IMR-90 (cell line): ENCODE results near the gene AQP6. TPM values are rescaled to one million over a fixed set of nuclear protein-coding genes. Genes with fewer than 3 reads are reported as not detected.

ENCODE experiments used
- ATAC-seq: fragments of 200-7000 bp; cut with Tn5 transposase; 2 replicates; pipeline ENCODE4 v1.9.1; 2020; ENCODE audit warnings: low read depth, mild to moderate bottlenecking, moderate library complexity
- BruUV-seq: library from RNA; stranded (reverse); fragments of 400-500 nt; replicated peaks from 2 replicates; lab custom pipeline; 2021; lab: Mats Ljungman, UMichigan
- CTCF ChIA-PET: fragments of 300-600 bp; formaldehyde crosslinking; extraction: SDS; loops from one replicate; lab custom pipeline; 2021; ENCODE audit warnings: antibody characterized with exemption; lab: Yijun Ruan, JAX
- POLR2A ChIA-PET: fragments of 300-600 bp; sonication (Branson Sonifier 250); formaldehyde crosslinking; loops from one replicate; lab custom pipeline; 2022; ENCODE audit warnings: antibody characterized with exemption; ENCODE audit not compliant: unreplicated experiment; lab: Charles Lee
- DNase-seq: peaks from one replicate; pipeline ENCODE4 v3.0.0; 2013
- H2AFZ ChIP-seq: replicated peaks from 2 replicates; pipeline ENCODE3; 2013; ENCODE audit warnings: low read length, mild to moderate bottlenecking; ENCODE audit not compliant: poor library complexity
- H2AK5ac ChIP-seq: 2 replicates; pipeline ENCODE4 v1.6.1; 2013; ENCODE audit warnings: low read depth, low read length, inconsistent platforms
- H2AK9ac ChIP-seq: replicated peaks from 2 replicates; pipeline ENCODE3; 2013; ENCODE audit warnings: mild to moderate bottlenecking, low read depth, low read length, moderate library complexity; ENCODE audit not compliant: poor library complexity
- H2BK120ac ChIP-seq: 2 replicates; pipeline ENCODE4 v1.6.1; 2013; ENCODE audit warnings: low read depth, low read length, inconsistent platforms
- H2BK15ac ChIP-seq: 3 replicates; pipeline ENCODE4 v1.6.1; 2013; ENCODE audit warnings: low read depth, low read length, inconsistent platforms
- H2BK20ac ChIP-seq: 2 replicates; pipeline ENCODE4 v1.6.1; 2013; ENCODE audit warnings: low read depth, mild to moderate bottlenecking, inconsistent platforms, low read length, moderate library complexity
- H2BK5ac ChIP-seq: 2 replicates; pipeline ENCODE4 v1.6.1; 2013; ENCODE audit warnings: mild to moderate bottlenecking, low read depth, low read length, inconsistent platforms; ENCODE audit not compliant: poor library complexity, severe bottlenecking
- H3K14ac ChIP-seq: replicated peaks from 2 replicates; pipeline ENCODE4 v1.6.1; 2013; ENCODE audit warnings: low read depth, low read length, inconsistent platforms
- H3K18ac ChIP-seq: 2 replicates; pipeline ENCODE4 v1.6.1; 2013; ENCODE audit warnings: low read depth, low read length, control low read depth
- H3K23ac ChIP-seq: 2 replicates; pipeline ENCODE4 v1.6.1; 2013; ENCODE audit warnings: low read depth, low read length, inconsistent platforms
- H3K27ac ChIP-seq: 2 replicates; pipeline ENCODE4 v1.5.1; 2013; ENCODE audit warnings: mild to moderate bottlenecking, control low read depth, low read length; ENCODE audit not compliant: insufficient read depth
- H3K27me3 ChIP-seq: 2 replicates; pipeline ENCODE4 v1.6.1; 2013; ENCODE audit warnings: low read length; ENCODE audit not compliant: control insufficient read depth, insufficient read depth
- H3K36me3 ChIP-seq: 2 replicates; pipeline ENCODE4 v1.6.1; 2013; ENCODE audit warnings: low read length, mixed read lengths; ENCODE audit not compliant: control insufficient read depth, insufficient read depth
- H3K4ac ChIP-seq: 2 replicates; pipeline ENCODE4 v1.6.1; 2013; ENCODE audit warnings: low read depth, low read length, inconsistent platforms
- H3K4me1 ChIP-seq: 2 replicates; pipeline ENCODE4 v1.6.1; 2013; ENCODE audit warnings: low read length, mixed read lengths; ENCODE audit not compliant: control insufficient read depth, insufficient read depth
- H3K4me2 ChIP-seq: 2 replicates; pipeline ENCODE4 v1.6.1; 2013; ENCODE audit warnings: low read depth, mild to moderate bottlenecking, control low read depth, low read length, moderate library complexity
- H3K4me3 ChIP-seq: 2 replicates; pipeline ENCODE4 v1.5.1; 2013; ENCODE audit warnings: low read depth, mild to moderate bottlenecking, control low read depth, low read length, moderate library complexity; ENCODE audit not compliant: insufficient read depth
- H3K56ac ChIP-seq: 2 replicates; pipeline ENCODE4 v1.6.1; 2013; ENCODE audit warnings: low read length, inconsistent platforms; ENCODE audit not compliant: insufficient read depth; ENCODE audit errors: extremely low read depth
- H3K79me1 ChIP-seq, 2 experiments: 2 replicates each; pipeline ENCODE4 v1.6.1; 2013; ENCODE audit warnings: low read length in 2 of 2, inconsistent platforms in 1 of 2, low read depth in 1 of 2
- H3K9ac ChIP-seq: 2 replicates; pipeline ENCODE4 v1.6.1; 2013; ENCODE audit warnings: low read depth, low read length, control low read depth
- H3K9me1 ChIP-seq: 2 replicates; pipeline ENCODE4 v1.6.1; 2013; ENCODE audit warnings: low read length, inconsistent platforms; ENCODE audit not compliant: insufficient read depth
- H3K9me3 ChIP-seq: 2 replicates; pipeline ENCODE4 v1.6.1; 2013; ENCODE audit warnings: low read length; ENCODE audit not compliant: control insufficient read depth, insufficient read depth
- H4K20me1 ChIP-seq: 2 replicates; pipeline ENCODE4 v1.6.1; 2013; ENCODE audit warnings: low read length, inconsistent platforms; ENCODE audit not compliant: insufficient read depth
- H4K5ac ChIP-seq: 2 replicates; pipeline ENCODE4 v1.6.1; 2013; ENCODE audit warnings: mild to moderate bottlenecking, low read depth, low read length, control low read depth
- H4K8ac ChIP-seq, 2 experiments: 2 replicates each; pipeline ENCODE4 v1.6.1; 2013; ENCODE audit warnings: low read depth in 2 of 2, low read length in 2 of 2, control low read depth in 1 of 2, inconsistent platforms in 1 of 2
- H4K91ac ChIP-seq: 2 replicates; pipeline ENCODE4 v1.6.1; 2013; ENCODE audit warnings: low read depth, low read length, inconsistent platforms; ENCODE audit not compliant: insufficient read depth
- BHLHE40 ChIP-seq: fragments of 150-350 bp; IDR thresholded peaks from 2 replicates; pipeline ENCODE4 v1.6.1; 2016; ENCODE audit warnings: mild to moderate bottlenecking, low read depth, low read length
- CHD1 ChIP-seq: IDR thresholded peaks from 2 replicates; pipeline ENCODE4 v1.6.1; 2012; ENCODE audit warnings: low read depth, low read length, improper control_type of control experiment
- MAZ ChIP-seq: IDR thresholded peaks from 2 replicates; pipeline ENCODE4 v1.6.1; 2012; ENCODE audit warnings: low read depth, mild to moderate bottlenecking, low read length, improper control_type of control experiment, moderate library complexity, borderline replicate concordance
- POLR2A ChIP-seq: IDR thresholded peaks from 2 replicates; pipeline ENCODE4 v1.6.1; 2012; ENCODE audit warnings: mild to moderate bottlenecking, low read depth, low read length
- RCOR1 ChIP-seq: IDR thresholded peaks from 2 replicates; pipeline ENCODE4 v1.6.1; 2012; ENCODE audit warnings: mild to moderate bottlenecking, low read length, improper control_type of control experiment; ENCODE audit not compliant: insufficient replicate concordance
- RFX5 ChIP-seq: IDR thresholded peaks from 2 replicates; pipeline ENCODE4 v1.8.0; 2012; ENCODE audit warnings: low read depth, mild to moderate bottlenecking, low read length, moderate library complexity
- SMC3 ChIP-seq: fragments of 150-350 bp; IDR thresholded peaks from 2 replicates; pipeline ENCODE4 v1.6.1; 2016; ENCODE audit warnings: low read depth, mild to moderate bottlenecking, antibody characterized with exemption, low read length, moderate library complexity
- WGBS, 2 experiments: methylation state at CpG; one replicate each; pipeline versions ENCODE4 v1.1.5 to v1.1.7; 2013; ENCODE audit warnings: missing lambda C conversion rate in 2 of 2; ENCODE audit not compliant: insufficient read length in 1 of 2; ENCODE audit errors: extremely low coverage in 2 of 2; 5-methylcytosine and 5-hydroxymethylcytosine counted together
- dilution Hi-C: fragments of 300-500 bp; cut with HindIII; formaldehyde crosslinking; loops from one replicate; pipeline ENCODE4 v1.14.3; 2018; ENCODE audit warnings: low sequenced_read_pairs; ENCODE audit not compliant: unreplicated experiment
- in situ Hi-C: fragments of 300-500 bp; cut with MboI; formaldehyde crosslinking; loops from 3 replicates; pipeline ENCODE4 v1.14.3; 2019; ENCODE audit warnings: low sequenced_read_pairs, inconsistent platforms, mixed read lengths
- intact Hi-C: fragments of 100-400 bp; cut with micrococcal nuclease; formaldehyde crosslinking; loops from 2 replicates; pipeline ENCODE4 v1.10.0; 2022
- polyA plus RNA-seq, 3 experiments: library from polyadenylated mRNA; depleted of rRNA; stranded (reverse); fragments of >200 nt; gene quantifications; 2 replicates each; pipeline ENCODE4 v1.2.3, GENCODE V29; 2012; ENCODE audit warnings: low replicate concordance in 1 of 3
- total RNA-seq: library from RNA; depleted of rRNA; stranded (reverse); fragments of >200 nt; gene quantifications from 2 replicates; pipeline ENCODE4 v1.2.3, GENCODE V29; 2012

AQP6 gene
- total and polyA plus RNA-seq, 2 of the 4 experiments (the other 2 are of a cell fraction) = not detected

DNA sequence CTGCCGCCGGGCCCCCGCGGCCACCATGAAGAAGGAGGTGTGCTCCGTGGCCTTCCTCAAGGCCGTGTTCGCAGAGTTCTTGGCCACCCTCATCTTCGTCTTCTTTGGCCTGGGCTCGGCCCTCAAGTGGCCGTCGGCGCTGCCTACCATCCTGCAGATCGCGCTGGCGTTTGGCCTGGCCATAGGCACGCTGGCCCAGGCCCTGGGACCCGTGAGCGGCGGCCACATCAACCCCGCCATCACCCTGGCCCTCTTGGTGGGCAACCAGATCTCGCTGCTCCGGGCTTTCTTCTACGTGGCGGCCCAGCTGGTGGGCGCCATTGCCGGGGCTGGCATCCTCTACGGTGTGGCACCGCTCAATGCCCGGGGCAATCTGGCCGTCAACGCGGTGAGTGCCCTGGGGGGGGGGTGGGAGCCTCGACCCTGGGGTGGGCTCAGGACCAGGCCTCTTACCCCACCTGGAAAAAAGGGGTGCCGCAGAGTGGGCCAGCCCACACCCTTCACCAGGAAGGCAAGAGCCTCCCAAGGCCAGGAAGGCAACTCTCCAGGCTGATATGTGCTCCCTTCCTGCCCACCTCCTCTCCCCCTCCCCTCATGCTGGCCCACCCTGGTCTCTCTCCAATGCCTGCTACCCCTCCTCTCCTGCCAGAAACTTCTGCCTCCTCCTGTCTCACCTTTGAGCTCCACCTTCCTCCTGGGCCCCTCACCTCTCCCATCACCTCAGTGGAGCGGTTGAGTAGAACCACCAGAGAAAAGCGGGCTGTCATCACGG, 10.6 kb upstream of the AQP6 start:
- Histone ChIP-seq H3K9me1 (no peaks in the 10 kb centered on the region), H3K56ac (no peak overlapping the region), H3K4me3 (no peak overlapping the region), H3K4me1 (no peaks in the 10 kb centered on the region), H3K9ac (no peak overlapping the region), H2BK120ac (no peak overlapping the region), H4K20me1 (no peaks in the 10 kb centered on the region), H3K4me2 (no peak overlapping the region), H4K5ac (no peak overlapping the region), H3K14ac (no peak overlapping the region), H3K9me3 (no peaks in the 10 kb centered on the region), H3K27ac (no peak overlapping the region), H3K4ac (no peak overlapping the region), H2AFZ (no peak overlapping the region), H3K79me1 (no peaks in the 10 kb centered on the region), H2BK5ac (no peak overlapping the region), H4K91ac (no peak overlapping the region), H2AK5ac (no peak overlapping the region), H2BK20ac (no peak overlapping the region), H4K8ac (no peak overlapping the region), H3K23ac (no peak overlapping the region), H2BK15ac (no peak overlapping the region), H2AK9ac (no peak overlapping the region), H3K36me3 (no peaks in the 10 kb centered on the region), H3K18ac (no peak overlapping the region), H3K27me3 (peaks cover 90% of the 10 kb centered on the region)
- no peak for ATAC-seq
- no peak for DNase-seq
- TF ChIP-seq RCOR1 = no peak
- TF ChIP-seq MAZ = no peak
- TF ChIP-seq RFX5 = no peak
- no peak for TF ChIP-seq POLR2A
- no peak for TF ChIP-seq SMC3
- no peak for TF ChIP-seq CHD1
- no peak for TF ChIP-seq BHLHE40
- in situ Hi-C loops (loop anchor here (10.0 kb wide), 1 partner anchor 187 kb away; no protein-coding TSS in a partner anchor), dilution Hi-C loops (no loop called here), intact Hi-C loops (loop anchor here (10.0 kb wide), 1 partner anchor 213 kb away; no protein-coding TSS in a partner anchor)
- BruUV-seq = no TSS peak
- ChIA-PET POLR2A (no interaction called here), CTCF (interaction anchor here (0.9 kb wide), 1 partner anchor 16 kb away, joined by 3 read pairs; no protein-coding TSS in a partner anchor)
- 61% methylated on average over 21 of the region's 37 CpGs; no CpG with 5 or more reads in 1 of the 2 experiments for WGBS, 2 experiments
